DMS153 (cell line): ENCODE measurements around the gene BCO1.
A peak's percentile ranks its signal among the peaks of the same experiment; 100 is the strongest.

Experiments used
- DNase-seq: peaks from one replicate; lab custom pipeline; 2025; lab: John Stamatoyannopoulos, UW

The BCO1 gene

GRCh38 chr16:81232740-81233367 is 5.6 kb upstream of the BCO1 start:
- no peak for DNase-seq

GRCh38 chr16:81237282-81237681 is 1.2 kb upstream of the BCO1 start:
- no peak for DNase-seq

DNA sequence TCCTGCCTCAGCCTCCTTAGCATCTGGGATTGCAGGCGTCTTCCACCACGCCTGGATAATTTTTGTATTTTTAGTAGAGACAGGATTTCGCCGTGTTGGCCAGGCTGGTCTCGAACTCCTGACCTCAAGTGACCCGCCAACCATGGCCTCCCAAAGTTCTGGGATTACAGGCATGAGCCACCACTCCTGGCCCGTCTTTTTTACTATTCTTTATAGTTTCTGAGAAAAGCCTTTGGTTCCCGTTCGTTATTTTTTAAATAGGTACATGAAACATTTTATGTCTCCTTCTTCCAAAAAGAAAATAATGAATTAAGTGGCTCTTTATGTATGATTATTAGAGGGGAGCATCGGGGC is 570 bp upstream of the BCO1 start:
- DNase-seq = no peak

GRCh38 chr16:81239367-81240121 is 1.1 kb downstream of the BCO1 start:
- no peak for DNase-seq

DNA sequence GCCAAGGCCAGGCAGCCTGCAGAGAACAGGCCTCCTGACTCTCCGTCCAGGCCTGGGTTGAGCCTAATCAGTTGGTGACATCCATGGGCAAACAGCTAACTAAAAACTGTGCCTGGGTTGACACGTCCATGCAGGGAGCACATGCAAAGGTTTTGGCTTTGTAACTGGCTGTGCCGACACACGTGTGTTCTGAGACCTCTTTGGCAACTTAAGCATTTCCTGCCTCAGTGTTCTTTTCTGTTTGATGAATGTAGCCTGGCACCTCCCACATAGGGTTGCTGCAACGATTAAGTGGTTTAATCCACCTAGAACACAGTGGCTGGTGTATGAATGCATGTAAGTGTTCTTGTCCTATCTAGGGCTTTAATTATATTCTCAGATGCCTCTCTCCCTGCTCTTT is 3.2 kb downstream of the BCO1 start:
- no peak for DNase-seq

GRCh38 chr16:81242977-81243618 is 4.6 kb downstream of the BCO1 start:
- no peak for DNase-seq

DNA sequence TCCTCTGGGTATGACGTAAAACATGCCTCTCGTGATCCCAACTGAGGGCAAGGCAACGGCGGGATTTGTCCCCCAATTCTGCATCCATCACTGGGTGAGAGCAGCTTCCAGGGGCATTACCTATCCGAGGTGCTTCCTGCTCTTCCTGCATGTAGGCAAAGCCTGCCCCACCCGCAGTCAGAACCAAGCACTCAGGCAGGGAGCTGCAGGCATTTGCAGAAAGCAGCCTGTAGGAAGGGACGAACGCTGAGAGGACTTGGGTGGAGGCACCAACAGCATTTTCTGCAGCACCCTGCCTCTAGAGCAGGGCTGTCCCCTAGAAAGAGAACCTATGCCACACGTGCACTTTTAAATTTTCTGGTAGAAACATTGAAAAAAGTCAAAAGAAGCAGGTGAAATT is 5.5 kb downstream of the BCO1 start:
- DNase-seq = no peak

DNA sequence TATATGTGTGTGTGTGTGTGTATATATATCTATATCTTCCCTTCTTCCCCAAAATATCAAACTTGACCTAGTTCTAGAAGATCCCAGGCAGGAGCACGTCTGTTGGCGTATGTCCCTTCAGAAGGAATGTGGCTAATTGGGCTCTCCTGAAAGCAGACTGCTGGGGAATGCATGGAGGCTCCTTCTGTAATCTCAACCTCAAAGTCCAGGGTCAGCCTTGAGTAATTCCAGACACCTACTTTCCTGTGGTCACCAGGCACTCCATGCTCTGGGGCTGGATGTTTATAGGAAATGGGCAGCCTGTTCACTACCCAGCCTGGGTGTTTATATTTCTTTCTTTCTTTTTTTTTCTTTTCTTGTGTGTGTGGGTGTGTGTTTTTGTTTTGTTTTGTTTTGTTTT is 13.4 kb downstream of the BCO1 start:
- no peak for DNase-seq

GRCh38 chr16:81253141-81253540 is 14.7 kb downstream of the BCO1 start:
- DNase-seq = no peak

DNA sequence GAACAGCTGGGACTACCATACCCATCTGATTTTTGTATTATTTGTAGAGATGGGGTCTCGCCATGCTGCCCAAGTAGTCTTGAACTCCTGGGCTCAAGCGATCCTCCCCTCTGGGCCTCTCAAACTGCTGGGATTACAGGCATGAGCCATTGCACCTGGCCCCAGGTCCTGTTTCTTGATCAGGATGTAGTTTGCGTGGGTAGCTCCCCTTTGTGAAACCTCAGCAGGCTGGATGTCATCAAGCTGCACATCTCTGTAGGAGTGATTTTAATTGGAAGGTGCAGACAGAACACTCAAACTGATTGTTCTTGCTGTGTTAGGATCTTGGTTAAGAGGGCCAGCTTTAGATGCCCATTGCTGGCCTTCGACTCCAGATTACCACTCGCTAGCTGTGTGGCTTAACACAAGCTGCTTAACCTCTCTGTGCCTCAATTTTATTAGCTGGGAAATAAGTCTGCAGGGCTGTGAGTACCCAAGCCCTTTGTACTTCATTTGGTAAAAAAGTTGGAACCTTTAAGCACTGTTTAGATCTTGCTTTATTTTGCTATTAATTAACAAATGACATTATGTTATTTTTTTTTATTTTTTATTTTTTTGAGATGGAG is 16.5 kb downstream of the BCO1 start:
- DNase-seq = no peak

- no peak for DNase-seq
These were observed 21.4 kb downstream of the BCO1 start for GRCh38 chr16:81259916-81260315.

DNA sequence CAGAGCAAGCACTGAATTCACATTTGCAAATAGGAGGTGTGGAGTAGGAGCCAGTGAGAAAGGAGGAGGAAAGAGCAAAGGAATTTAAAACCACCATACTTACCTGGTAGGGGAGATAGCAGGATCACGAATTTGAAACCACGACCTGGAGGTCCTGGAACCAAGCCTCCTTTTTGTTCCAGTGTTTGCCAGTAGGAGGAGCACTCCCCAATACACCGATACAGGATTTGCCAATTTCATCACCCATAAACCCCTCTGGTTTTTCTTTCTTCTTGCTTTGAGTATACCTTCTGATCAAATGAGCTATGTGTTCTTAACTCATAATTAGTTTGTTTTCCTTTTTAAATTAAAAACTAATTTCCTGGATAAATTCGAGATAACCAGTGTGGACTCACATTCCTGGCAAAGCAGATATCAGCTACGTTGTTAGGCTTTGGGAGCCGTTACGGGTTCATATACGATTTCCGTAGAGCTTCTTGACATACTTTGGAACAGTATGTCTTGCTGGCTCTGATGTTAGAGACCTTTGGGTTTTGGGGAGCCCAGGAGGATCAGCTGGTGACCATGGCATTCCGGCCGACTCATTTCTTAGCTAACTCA is 22.7 kb downstream of the BCO1 start:
- no peak for DNase-seq

GRCh38 chr16:81263470-81264220 is 25.2 kb downstream of the BCO1 start:
- DNase-seq = no peak

DNA sequence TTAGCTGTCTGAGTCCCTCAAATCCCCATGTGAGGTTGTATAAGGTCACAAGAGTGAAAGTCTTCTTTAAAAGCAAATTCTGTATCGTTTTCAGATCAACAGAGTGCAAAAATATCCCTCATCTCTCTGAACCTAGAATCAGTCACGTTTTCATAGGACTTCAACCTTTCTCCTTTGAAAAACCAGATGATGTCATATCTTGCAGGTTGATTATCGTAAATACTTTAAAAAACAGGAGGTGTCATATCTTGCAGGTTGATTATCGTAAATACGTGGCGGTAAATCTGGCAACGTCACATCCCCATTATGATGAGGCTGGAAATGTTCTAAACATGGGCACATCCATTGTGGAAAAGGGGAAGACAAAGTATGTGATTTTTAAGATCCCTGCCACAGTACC is 25.9 kb downstream of the BCO1 start:
- DNase-seq = no peak

GRCh38 chr16:81265052-81265451 is 26.6 kb downstream of the BCO1 start:
- DNase-seq = no peak

GRCh38 chr16:81265658-81266451 is 27.4 kb downstream of the BCO1 start:
- no peak for DNase-seq

DNA sequence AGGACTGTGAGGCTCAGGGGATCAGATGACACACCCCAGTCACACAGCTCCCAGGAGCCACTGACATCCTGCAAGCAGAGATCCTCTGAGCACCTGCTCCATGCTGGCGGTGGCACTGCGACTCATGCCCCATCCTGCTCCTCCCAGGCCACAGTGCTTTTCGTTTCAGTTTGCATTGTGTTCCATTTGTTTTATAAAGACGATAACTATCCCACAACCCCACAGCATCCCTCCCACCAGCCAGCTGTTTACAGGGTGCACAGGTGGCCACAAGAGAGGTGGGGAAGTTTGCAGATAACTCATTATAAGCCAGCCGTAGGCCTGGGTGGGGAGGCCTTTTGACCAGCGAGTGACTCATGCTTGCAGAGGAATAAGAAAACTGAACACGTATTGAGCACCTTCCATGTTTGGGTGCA is 28.2 kb downstream of the BCO1 start:
- DNase-seq = peak; percentile 26

GRCh38 chr16:81268509-81268908 is 30.0 kb downstream of the BCO1 start:
- DNase-seq = no peak

GRCh38 chr16:81273223-81273950 is 34.9 kb downstream of the BCO1 start:
- no peak for DNase-seq

DNA sequence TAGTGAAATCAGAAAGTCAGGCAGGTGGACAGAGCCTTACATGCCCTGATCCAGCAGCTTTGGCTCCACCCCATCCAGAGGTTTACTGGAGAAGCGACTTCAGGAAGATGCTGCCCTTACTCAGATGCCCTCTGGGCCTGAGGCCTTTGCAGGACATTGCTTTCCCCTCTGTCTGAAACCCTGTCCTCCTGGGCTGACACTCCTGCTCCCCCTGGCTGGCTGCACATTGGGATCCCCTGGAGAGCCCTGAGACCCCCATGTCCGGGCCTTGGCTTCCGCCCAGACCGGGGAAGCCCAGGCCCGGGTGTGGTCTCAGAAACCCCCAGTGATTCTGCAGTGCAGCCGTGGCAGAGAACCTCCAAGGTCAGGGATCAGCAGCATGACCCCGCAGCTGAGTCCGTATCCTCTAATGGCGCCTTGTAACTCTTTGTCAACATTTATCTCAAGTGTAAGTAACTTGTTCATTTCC is 36.6 kb downstream of the BCO1 start:
- DNase-seq = no peak
